AG04450 (cell line): ENCODE measurements around the gene RAC2. TPM values are rescaled to one million over a fixed set of nuclear protein-coding genes. Genes with fewer than 3 reads are reported as not detected.

Experiments used
- CTCF ChIA-PET: fragments of 300-600, 350-600 bp; formaldehyde crosslinking; extraction: SDS; loops from one replicate; lab custom pipeline; 2022; ENCODE audit warnings: antibody characterized with exemption, inconsistent platforms; lab: Charles Lee
- POLR2A ChIA-PET: fragments of 350-600 bp; formaldehyde crosslinking; extraction: SDS; loops from one replicate; lab custom pipeline; 2021; ENCODE audit warnings: antibody characterized with exemption, inconsistent platforms; lab: Yijun Ruan, JAX
- DNase-seq: peaks from one replicate; pipeline ENCODE4 v3.0.0-alpha.2; 2011; ENCODE audit warnings: low read depth, low spot score
- H3K27ac ChIP-seq: one replicate; pipeline ENCODE4 v1.5.1; 2012; ENCODE audit warnings: low read depth, low read length, control low read depth
- H3K27me3 ChIP-seq: one replicate; pipeline ENCODE4 v1.6.0; 2012; ENCODE audit warnings: low read length; ENCODE audit not compliant: control insufficient read depth, insufficient read depth
- H3K4me3 ChIP-seq: 2 replicates; pipeline ENCODE4 v1.5.1; 2011; ENCODE audit warnings: mild to moderate bottlenecking, low read depth, low read length, control low read depth
- H3K9me3 ChIP-seq: 2 replicates; pipeline ENCODE4 v1.5.1; 2012; ENCODE audit warnings: low read length; ENCODE audit not compliant: control insufficient read depth, insufficient read depth
- CTCF ChIP-seq: IDR thresholded peaks from 2 replicates; pipeline ENCODE4 v1.5.1; 2011; ENCODE audit warnings: low read depth, low read length, control low read depth, inconsistent platforms
- polyA plus RNA-seq: library from polyadenylated mRNA; depleted of rRNA; stranded (reverse); fragments of >200 nt; gene quantifications from 2 replicates; pipeline ENCODE4 v1.2.3, GENCODE V29; 2011

The RAC2 gene
- polyA plus RNA-seq, 1 experiment, result 25.0 TPM

GRCh38 chr22:37290737-37291136 is 46.7 kb upstream of the RAC2 start:
- ChIA-PET CTCF (no interaction called here), POLR2A (no interaction called here)
- Histone ChIP-seq H3K4me3 (no peak overlapping the region), H3K9me3 (peaks cover 4% of the 10 kb centered on the region), H3K27me3 (peaks cover 8% of the 10 kb centered on the region), H3K27ac (peak overlapping the region; percentile 21)
- DNase-seq, result peak; percentile 32
- no peak for TF ChIP-seq CTCF

GRCh38 chr22:37289156-37289735 is 45.2 kb upstream of the RAC2 start:
- TF ChIP-seq CTCF, result no peak
- POLR2A ChIA-PET, result no interaction called here
- no peak overlapping the region for H3K27ac ChIP-seq
- H3K4me3 ChIP-seq, result no peak overlapping the region
- peaks cover 8% of the 10 kb centered on the region for H3K27me3 ChIP-seq
- CTCF ChIA-PET, result interaction anchor here (0.7 kb wide), 1 partner anchor 30 kb away, joined by 3 read pairs; no protein-coding TSS in a partner anchor
- DNase-seq, result no peak
- H3K9me3 ChIP-seq, result peaks cover 4% of the 10 kb centered on the region

- no peak for DNase-seq
- CTCF ChIA-PET, result interaction anchor here (0.6 kb wide), 1 partner anchor 193 kb away, joined by 3 read pairs; no protein-coding TSS in a partner anchor
- POLR2A ChIA-PET, result no interaction called here
- no peak overlapping the region for H3K4me3 ChIP-seq
- no peak for TF ChIP-seq CTCF
- peaks cover 4% of the 10 kb centered on the region for H3K9me3 ChIP-seq
- no peak overlapping the region for H3K27ac ChIP-seq
- H3K27me3 ChIP-seq, result peaks cover 8% of the 10 kb centered on the region
Observed at GRCh38 chr22:37288521-37288920, 44.5 kb upstream of the RAC2 start.

- CTCF ChIA-PET, result no interaction called here
- no peak for TF ChIP-seq CTCF
Observed at GRCh38 chr22:37287550-37287951, 43.5 kb upstream of the RAC2 start.

GRCh38 chr22:37285937-37286336 is 41.9 kb upstream of the RAC2 start:
- peaks cover 1% of the 10 kb centered on the region for H3K9me3 ChIP-seq
- CTCF ChIA-PET, result interaction anchor here (0.7 kb wide), 1 partner anchor 27 kb away, joined by 3 read pairs; no protein-coding TSS in a partner anchor
- TF ChIP-seq CTCF, result no peak
- POLR2A ChIA-PET, result no interaction called here
- no peak overlapping the region for H3K4me3 ChIP-seq
- peaks cover 10% of the 10 kb centered on the region for H3K27me3 ChIP-seq
- no peak for DNase-seq
- no peak overlapping the region for H3K27ac ChIP-seq

More at GRCh38 chr22:37287550-37287951, 43.5 kb upstream of the RAC2 start:
- no peak overlapping the region for H3K27ac ChIP-seq
- DNase-seq, result no peak
- H3K9me3 ChIP-seq, result peaks cover 4% of the 10 kb centered on the region
- peaks cover 10% of the 10 kb centered on the region for H3K27me3 ChIP-seq
- H3K4me3 ChIP-seq, result no peak overlapping the region
- POLR2A ChIA-PET, result no interaction called here
